Calu3 (cell line): ENCODE measurements around the gene UNC13C. TPM values are rescaled to one million over a fixed set of nuclear protein-coding genes. Genes with fewer than 3 reads are reported as not detected.

ENCODE experiments used
- BruUV-seq: library from RNA; stranded (reverse); fragments of 400-500 nt; replicated peaks from 2 replicates; lab custom pipeline; 2021; lab: Mats Ljungman, UMichigan
- CTCF ChIA-PET: fragments of 300-600 bp; sonication (Branson Sonifier 250); formaldehyde crosslinking; loops from one replicate; lab custom pipeline; 2022; ENCODE audit warnings: antibody characterized with exemption; lab: Charles Lee
- DNase-seq: peaks from one replicate; pipeline ENCODE4 v3.0.0; 2022
- H3K27ac Mint-ChIP-seq: one replicate; pipeline ENCODE4 v1.8.0; 2022; ENCODE audit warnings: mixed read lengths; ENCODE audit not compliant: unreplicated experiment
- H3K27me3 Mint-ChIP-seq: one replicate; pipeline ENCODE4 v1.8.0; 2022; ENCODE audit warnings: mixed read lengths; ENCODE audit not compliant: unreplicated experiment
- H3K36me3 Mint-ChIP-seq: one replicate; pipeline ENCODE4 v1.8.0; 2022; ENCODE audit warnings: mild to moderate bottlenecking, moderate library complexity, mixed read lengths; ENCODE audit not compliant: insufficient read depth, unreplicated experiment
- H3K4me1 Mint-ChIP-seq: one replicate; pipeline ENCODE4 v1.8.0; 2022; ENCODE audit warnings: mild to moderate bottlenecking, low read depth, mixed read lengths; ENCODE audit not compliant: unreplicated experiment
- H3K4me3 Mint-ChIP-seq: one replicate; pipeline ENCODE4 v1.8.0; 2022; ENCODE audit warnings: mild to moderate bottlenecking, low read depth, moderate library complexity, mixed read lengths; ENCODE audit not compliant: unreplicated experiment
- H3K9me3 Mint-ChIP-seq: one replicate; pipeline ENCODE4 v1.8.0; 2022; ENCODE audit warnings: low read depth, mixed read lengths; ENCODE audit not compliant: unreplicated experiment
- CTCF ChIP-seq: fragments of 200-600 bp; IDR thresholded peaks from one replicate; pipeline ENCODE4 v1.8.0; 2022; ENCODE audit warnings: antibody characterized with exemption; ENCODE audit not compliant: unreplicated experiment
- intact Hi-C: fragments of 100-400 bp; cut with micrococcal nuclease; formaldehyde crosslinking; loops from one replicate; pipeline ENCODE4 v1.10.0; 2022; ENCODE audit not compliant: unreplicated experiment
- total RNA-seq: library from RNA; stranded (reverse); gene quantifications from 2 replicates; pipeline ENCODE4 v1.2.3, GENCODE V29; 2022

UNC13C gene
- total RNA-seq, 1 experiment from 2014 or later: 0.38 TPM

GRCh38 chr15:54636147-54636546, 657.9 kb downstream of the UNC13C start:
- no peaks in the 10 kb centered on the region for H3K36me3 Mint-ChIP-seq
- no peak for TF ChIP-seq CTCF
- H3K9me3 Mint-ChIP-seq: peaks cover 22% of the 10 kb centered on the region
- no peak overlapping the region for H3K4me3 Mint-ChIP-seq
- no TSS peak for BruUV-seq
- intact Hi-C loops: no loop called here
- no peak overlapping the region for H3K27ac Mint-ChIP-seq
- H3K4me1 Mint-ChIP-seq: no peaks in the 10 kb centered on the region
- CTCF ChIA-PET: no interaction called here
- DNase-seq: no peak
- H3K27me3 Mint-ChIP-seq: no peaks in the 10 kb centered on the region

GRCh38 chr15:54638666-54639065, 660.4 kb downstream of the UNC13C start:
- no peak for DNase-seq
- H3K36me3 Mint-ChIP-seq: no peaks in the 10 kb centered on the region
- H3K9me3 Mint-ChIP-seq: peaks cover 23% of the 10 kb centered on the region
- no peaks in the 10 kb centered on the region for H3K4me1 Mint-ChIP-seq
- BruUV-seq: no TSS peak
- no peak overlapping the region for H3K4me3 Mint-ChIP-seq
- CTCF ChIA-PET: no interaction called here
- TF ChIP-seq CTCF: no peak
- intact Hi-C loops: no loop called here
- H3K27ac Mint-ChIP-seq: no peak overlapping the region
- no peaks in the 10 kb centered on the region for H3K27me3 Mint-ChIP-seq

GRCh38 chr15:54640873-54641272, 662.6 kb downstream of the UNC13C start:
- Mint-ChIP-seq H3K4me3 (no peak overlapping the region), H3K27me3 (no peaks in the 10 kb centered on the region), H3K9me3 (peaks cover 19% of the 10 kb centered on the region), H3K27ac (no peak overlapping the region), H3K4me1 (no peaks in the 10 kb centered on the region), H3K36me3 (no peaks in the 10 kb centered on the region)
- CTCF ChIA-PET: no interaction called here
- intact Hi-C loops: no loop called here
- DNase-seq: no peak
- BruUV-seq: no TSS peak
- TF ChIP-seq CTCF: no peak

- no peak overlapping the region for H3K27ac Mint-ChIP-seq
- intact Hi-C loops: no loop called here
- no peak for DNase-seq
- H3K4me1 Mint-ChIP-seq: no peaks in the 10 kb centered on the region
- no peak for TF ChIP-seq CTCF
- no peaks in the 10 kb centered on the region for H3K27me3 Mint-ChIP-seq
- CTCF ChIA-PET: no interaction called here
- H3K9me3 Mint-ChIP-seq: peaks cover 20% of the 10 kb centered on the region
- H3K4me3 Mint-ChIP-seq: no peak overlapping the region
- no TSS peak for BruUV-seq
- no peaks in the 10 kb centered on the region for H3K36me3 Mint-ChIP-seq
Observed at GRCh38 chr15:54644796-54645195, 666.6 kb downstream of the UNC13C start.
